Vagina (tissue), 2 donors: ENCODE data around the gene NLRP3. TPM values are rescaled to one million over a fixed set of nuclear protein-coding genes. Genes with fewer than 3 reads are reported as not detected.
A peak's percentile ranks its signal among the peaks of the same experiment; 100 is the strongest.

Experiments
- DNase-seq, 2 donors: peaks; one replicate each; pipeline ENCODE4 v3.0.0-alpha.2; 2017; ENCODE audit errors: extremely low spot score in 2 of 2
- H3K27ac ChIP-seq: fragments of 200-600 bp; sonication (generic); one replicate; pipeline ENCODE4 v1.5.1; 2019
- H3K27me3 ChIP-seq: fragments of 200-600 bp; sonication (generic); one replicate; pipeline ENCODE4 v1.5.1; 2019
- H3K36me3 ChIP-seq, 2 donors: fragments of 200-600 bp; sonication (generic); one replicate each; pipeline ENCODE4 v1.5.1; 2017 to 2019
- H3K4me1 ChIP-seq: fragments of 200-600 bp; sonication (generic); one replicate; pipeline ENCODE4 v1.5.1; 2019
- H3K4me3 ChIP-seq, 2 donors: fragments of 200-600 bp; sonication (generic); 1 replicate in 1 of 2; 2 replicates in 1 of 2; pipeline ENCODE4 v1.5.1; 2016 to 2019
- H3K9me3 ChIP-seq: fragments of 200-600 bp; sonication (generic); one replicate; pipeline ENCODE4 v1.5.1; 2019
- CTCF ChIP-seq, 3 experiments: fragments of 450-650 bp in 2 of 3; fragments of 200-600 bp in 1 of 3; sonication (generic) in 1 of 3; IDR thresholded peaks; one replicate each; pipeline ENCODE4 v1.5.1; 2017 to 2019; ENCODE audit warnings: antibody characterized with exemption in 3 of 3, mild to moderate bottlenecking in 2 of 3, moderate library complexity in 2 of 3
- POLR2A ChIP-seq, 2 donors: fragments of 450-650 bp; IDR thresholded peaks; one replicate each; pipeline ENCODE4 v1.6.1; 2017; ENCODE audit warnings: antibody characterized with exemption in 2 of 2, mild to moderate bottlenecking in 2 of 2, moderate library complexity in 2 of 2
- POLR2AphosphoS5 ChIP-seq, 2 donors: sonication (generic); formaldehyde crosslinking; IDR thresholded peaks; one replicate each; pipeline ENCODE4 v1.9.0; 2017; ENCODE audit warnings: antibody characterized with exemption in 2 of 2, mild to moderate bottlenecking in 2 of 2, low read depth in 1 of 2; ENCODE audit not compliant: insufficient read depth in 1 of 2
- intact Hi-C: fragments of 100-400 bp; cut with DNase I; formaldehyde crosslinking; loops from one replicate; pipeline ENCODE4 v1.15.1; 2023
- total RNA-seq: library from RNA; depleted of rRNA; stranded (reverse); fragments of >200 nt; gene quantifications from one replicate; pipeline ENCODE4 v1.2.3, GENCODE V29; 2016

NLRP3 gene
- total RNA-seq, 1 donor from 2014 or later = 1.7 TPM

- Histone ChIP-seq H3K4me3 (no peak overlapping the region), H3K27ac (no peak overlapping the region), H3K36me3 (no peaks in the 10 kb centered on the region), H3K9me3 (no peaks in the 10 kb centered on the region), H3K27me3 (no peaks in the 10 kb centered on the region), H3K4me1 (peaks cover 3% of the 10 kb centered on the region)
- intact Hi-C loops = no loop called here
- TF ChIP-seq POLR2A (IDR thresholded peaks at IDR 0.05) = no peak
- no peak for TF ChIP-seq CTCF (IDR thresholded peaks at IDR 0.05)
- no peak for TF ChIP-seq POLR2AphosphoS5 (IDR thresholded peaks at IDR 0.05; ENCODE audit: insufficient read depth in 1 of 2, low read depth in 1 of 2)
- DNase-seq = peak in 1 of 2 donors; percentile 71
Observed at GRCh38 chr1:247443641-247444040, 27.7 kb downstream of the NLRP3 start.

- no peak overlapping the region for H3K4me3 ChIP-seq
- peaks cover 7% of the 10 kb centered on the region for H3K4me1 ChIP-seq
- TF ChIP-seq CTCF (IDR thresholded peaks at IDR 0.05) (no peak), POLR2AphosphoS5 (IDR thresholded peaks at IDR 0.05; ENCODE audit: insufficient read depth in 1 of 2, low read depth in 1 of 2) (no peak), POLR2A (IDR thresholded peaks at IDR 0.05) (no peak)
- no peaks in the 10 kb centered on the region for H3K27me3 ChIP-seq
- H3K9me3 ChIP-seq = no peaks in the 10 kb centered on the region
- no peaks in the 10 kb centered on the region for H3K36me3 ChIP-seq
- intact Hi-C loops = no loop called here
- no peak for DNase-seq
- no peak overlapping the region for H3K27ac ChIP-seq
Observed at GRCh38 chr1:247444571-247444970, 28.6 kb downstream of the NLRP3 start.

GRCh38 chr1:247445526-247446356 lies 29.8 kb downstream of the NLRP3 start:
- TF ChIP-seq POLR2A (IDR thresholded peaks at IDR 0.05) = no peak
- TF ChIP-seq CTCF (IDR thresholded peaks at IDR 0.05) = no peak
- no peak for TF ChIP-seq POLR2AphosphoS5 (IDR thresholded peaks at IDR 0.05; ENCODE audit: insufficient read depth in 1 of 2, low read depth in 1 of 2)

GRCh38 chr1:247447162-247447909 lies 31.4 kb downstream of the NLRP3 start:
- TF ChIP-seq POLR2AphosphoS5 (IDR thresholded peaks at IDR 0.05; ENCODE audit: insufficient read depth in 1 of 2, low read depth in 1 of 2) = no peak
- TF ChIP-seq POLR2A (IDR thresholded peaks at IDR 0.05) = no peak
- TF ChIP-seq CTCF (IDR thresholded peaks at IDR 0.05) = no peak
- Histone ChIP-seq H3K9me3 (no peaks in the 10 kb centered on the region), H3K27ac (no peak overlapping the region), H3K36me3 (no peaks in the 10 kb centered on the region), H3K27me3 (no peaks in the 10 kb centered on the region), H3K4me1 (peaks cover 7% of the 10 kb centered on the region), H3K4me3 (peak overlapping the region; percentile 43 to 48)
- peak in 1 of 2 donors; percentile 54 for DNase-seq
- intact Hi-C loops = no loop called here

More at GRCh38 chr1:247445526-247446356, 29.8 kb downstream of the NLRP3 start:
- H3K36me3 ChIP-seq = no peaks in the 10 kb centered on the region
- no peaks in the 10 kb centered on the region for H3K9me3 ChIP-seq
- H3K4me3 ChIP-seq = no peak overlapping the region
- no peak overlapping the region for H3K27ac ChIP-seq
- DNase-seq = peak in 1 of 2 donors; percentile 85
- no peaks in the 10 kb centered on the region for H3K27me3 ChIP-seq
- H3K4me1 ChIP-seq = peaks cover 7% of the 10 kb centered on the region
- intact Hi-C loops = no loop called here
